HCT116 (cell line): ENCODE measurements around the gene SERTAD2. TPM values are rescaled to one million over a fixed set of nuclear protein-coding genes. Genes with fewer than 3 reads are reported as not detected.

Experiments used
- ATAC-seq: fragments of 200-7000 bp; cut with Tn5 transposase; 2 replicates; pipeline ENCODE4 v1.9.1; 2020; ENCODE audit warnings: mild to moderate bottlenecking, moderate library complexity
- BruUV-seq: library from RNA; stranded (reverse); fragments of 400-500 nt; replicated peaks from 2 replicates; lab custom pipeline; 2021; lab: Mats Ljungman, UMichigan
- CTCF ChIA-PET: fragments of 300-600 bp; sonication (Branson Sonifier 250); formaldehyde crosslinking; loops from one replicate; lab custom pipeline; 2021; ENCODE audit warnings: antibody characterized with exemption; lab: Charles Lee
- POLR2A ChIA-PET: fragments of 300-600, 350-600 bp; sonication (Branson Sonifier 250); formaldehyde crosslinking; loops from one replicate; lab custom pipeline; 2021; ENCODE audit warnings: antibody characterized with exemption; lab: Charles Lee
- RAD21 ChIA-PET, 2 experiments: fragments of 300-600 bp; sonication (Branson Sonifier 250); formaldehyde crosslinking; loops; one replicate each; lab custom pipeline; 2023; ENCODE audit warnings: low total read pairs in 2 of 2; ENCODE audit not compliant: uncharacterized antibody in 2 of 2, unreplicated experiment in 2 of 2, low non-redundant PET in 1 of 2; lab: Charles Lee
- DNase-seq: peaks from one replicate; pipeline ENCODE4 v3.0.0-alpha.2; 2010; ENCODE audit warnings: low read depth, low spot score
- H2AFZ ChIP-seq: fragments of 200-600 bp; shearing (Covaris generic), sonication (generic); 2 replicates; pipeline ENCODE4 v1.6.1; 2017; ENCODE audit warnings: low read depth, mixed run types, mixed read lengths, antibody characterized with exemption, low read length; ENCODE audit not compliant: poor library complexity, severe bottlenecking
- H3K27ac ChIP-seq: 2 replicates; pipeline ENCODE4 v1.5.1; 2012; ENCODE audit warnings: low read depth, low read length
- H3K27me3 ChIP-seq: fragments of 200-600 bp; sonication (generic); 2 replicates; pipeline ENCODE4 v1.6.1; 2016; ENCODE audit warnings: mixed run types, low read length, mixed read lengths; ENCODE audit not compliant: insufficient read depth
- H3K36me3 ChIP-seq, 2 experiments: fragments of 200-500 bp in 1 of 2; fragments of 200-600 bp in 1 of 2; sonication (Bioruptor generic) in 1 of 2; sonication (generic) in 1 of 2; 2 replicates each; pipeline versions ENCODE4 v1.5.1 to v1.6.1; 2014 to 2016; ENCODE audit warnings: low read length in 2 of 2, inconsistent platforms in 1 of 2, mixed read lengths in 1 of 2, mixed run types in 1 of 2; ENCODE audit not compliant: insufficient read depth in 2 of 2, control insufficient read depth in 1 of 2
- H3K4me1 ChIP-seq, 2 experiments: fragments of 200-600 bp in 1 of 2; sonication (generic) in 1 of 2; 2 replicates each; pipeline versions ENCODE4 v1.5.1 to v1.6.1; 2012 to 2017; ENCODE audit warnings: low read length in 2 of 2, inconsistent platforms in 1 of 2, mild to moderate bottlenecking in 1 of 2, mixed read lengths in 1 of 2, mixed run types in 1 of 2, moderate library complexity in 1 of 2; ENCODE audit not compliant: insufficient read depth in 2 of 2, control insufficient read depth in 1 of 2
- H3K4me2 ChIP-seq: fragments of 200-600 bp; sonication (generic); 2 replicates; pipeline ENCODE4 v1.6.1; 2017; ENCODE audit warnings: mixed run types, low read length, mixed read lengths
- H3K4me3 ChIP-seq, 2 experiments: fragments of 200-600 bp in 1 of 2; sonication (generic) in 1 of 2; replicated peaks in 1 of 2; 2 replicates each; pipeline ENCODE4 v1.5.1; 2011 to 2016; ENCODE audit warnings: low read length in 2 of 2, control low read depth in 1 of 2, low read depth in 1 of 2, mild to moderate bottlenecking in 1 of 2, mixed read lengths in 1 of 2, mixed run types in 1 of 2
- H3K79me2 ChIP-seq: fragments of 200-600 bp; sonication (generic); 2 replicates; pipeline ENCODE4 v1.6.1; 2017; ENCODE audit warnings: mild to moderate bottlenecking, mixed run types, low read length, moderate library complexity, mixed read lengths; ENCODE audit not compliant: insufficient read depth
- H3K9ac ChIP-seq: fragments of 200-600 bp; sonication (generic); 2 replicates; pipeline ENCODE4 v1.6.1; 2016; ENCODE audit warnings: low read length, mixed read lengths
- H3K9me2 ChIP-seq: fragments of 200-600 bp; sonication (generic), shearing (Covaris generic); 2 replicates; pipeline ENCODE4 v1.6.1; 2017; ENCODE audit warnings: mixed run types, mild to moderate bottlenecking, moderate library complexity; ENCODE audit not compliant: insufficient read depth
- H3K9me3 ChIP-seq, 2 experiments: fragments of 200-500 bp in 1 of 2; fragments of 200-600 bp in 1 of 2; sonication (Bioruptor generic) in 1 of 2; sonication (generic) in 1 of 2; 2 replicates each; pipeline ENCODE4 v1.6.1; 2014 to 2017; ENCODE audit warnings: low read length in 2 of 2, mixed read lengths in 2 of 2, inconsistent platforms in 1 of 2, low read depth in 1 of 2, mild to moderate bottlenecking in 1 of 2, mixed run types in 1 of 2, moderate library complexity in 1 of 2; ENCODE audit not compliant: control insufficient read depth in 1 of 2, insufficient read depth in 1 of 2
- H4K20me1 ChIP-seq: fragments of 200-600 bp; sonication (generic), shearing (Covaris generic); 2 replicates; pipeline ENCODE4 v1.6.1; 2017; ENCODE audit warnings: mixed run types, mild to moderate bottlenecking, moderate library complexity; ENCODE audit not compliant: insufficient read depth
- CEBPB ChIP-seq: IDR thresholded peaks from 2 replicates; pipeline ENCODE4 v1.6.1; 2012; ENCODE audit warnings: low read depth
- EGR1 ChIP-seq: IDR thresholded peaks from 2 replicates; pipeline ENCODE4 v1.6.1; 2012; ENCODE audit warnings: low read depth
- ELF1 ChIP-seq: IDR thresholded peaks from 2 replicates; pipeline ENCODE4 v1.6.1; 2012; ENCODE audit warnings: low read depth, borderline replicate concordance
- EZH2 ChIP-seq: fragments of 200-600 bp; sonication (generic); IDR thresholded peaks from 2 replicates; pipeline ENCODE4 v1.6.1; 2017; ENCODE audit warnings: antibody characterized with exemption, mixed run types
- FOSL1 ChIP-seq: IDR thresholded peaks from 2 replicates; pipeline ENCODE4 v1.6.1; 2012; ENCODE audit warnings: low read depth
- POLR2A ChIP-seq: IDR thresholded peaks from 2 replicates; pipeline ENCODE4 v1.7.0; 2011; ENCODE audit warnings: borderline replicate concordance; ENCODE audit not compliant: insufficient read depth, insufficient read length; ENCODE audit errors: extremely low read depth
- POLR2AphosphoS5 ChIP-seq: IDR thresholded peaks from 2 replicates; pipeline ENCODE4 v1.6.1; 2011; ENCODE audit warnings: mild to moderate bottlenecking, low read depth, low read length, moderate library complexity
- SP1 ChIP-seq: IDR thresholded peaks from 2 replicates; pipeline ENCODE4 v1.6.1; 2012; ENCODE audit warnings: low read depth
- SRF ChIP-seq: IDR thresholded peaks from 2 replicates; pipeline ENCODE4 v1.6.1; 2012; ENCODE audit warnings: low read depth
- TCF7L2 ChIP-seq: IDR thresholded peaks from 2 replicates; pipeline ENCODE4 v1.7.0; 2011; ENCODE audit warnings: borderline replicate concordance, inconsistent platforms; ENCODE audit not compliant: insufficient read depth, insufficient read length; ENCODE audit errors: extremely low read depth
- YY1 ChIP-seq: IDR thresholded peaks from 2 replicates; pipeline ENCODE4 v1.6.1; 2011; ENCODE audit warnings: low read length, low read depth, moderate library complexity, mild to moderate bottlenecking; ENCODE audit not compliant: insufficient replicate concordance; ENCODE audit errors: extremely low read depth
- intact Hi-C: fragments of 100-400 bp; cut with micrococcal nuclease; formaldehyde crosslinking; loops from 2 replicates; pipeline ENCODE4 v1.10.0; 2022
- total RNA-seq: library from RNA; stranded (reverse); gene quantifications from one replicate; pipeline ENCODE4 v1.2.1, GENCODE V29; 2021; ENCODE audit not compliant: unreplicated experiment
- TF ChIP-seq, protein P1 (sequence below): IDR thresholded peaks from 2 replicates; pipeline ENCODE4 v1.6.1; 2012
- TF ChIP-seq, protein P2 (sequence below): IDR thresholded peaks from 2 replicates; pipeline ENCODE4 v1.6.1; 2012; ENCODE audit warnings: low read depth

SERTAD2 gene
- total RNA-seq, 1 experiment from 2014 or later: 80.1 TPM

DNA sequence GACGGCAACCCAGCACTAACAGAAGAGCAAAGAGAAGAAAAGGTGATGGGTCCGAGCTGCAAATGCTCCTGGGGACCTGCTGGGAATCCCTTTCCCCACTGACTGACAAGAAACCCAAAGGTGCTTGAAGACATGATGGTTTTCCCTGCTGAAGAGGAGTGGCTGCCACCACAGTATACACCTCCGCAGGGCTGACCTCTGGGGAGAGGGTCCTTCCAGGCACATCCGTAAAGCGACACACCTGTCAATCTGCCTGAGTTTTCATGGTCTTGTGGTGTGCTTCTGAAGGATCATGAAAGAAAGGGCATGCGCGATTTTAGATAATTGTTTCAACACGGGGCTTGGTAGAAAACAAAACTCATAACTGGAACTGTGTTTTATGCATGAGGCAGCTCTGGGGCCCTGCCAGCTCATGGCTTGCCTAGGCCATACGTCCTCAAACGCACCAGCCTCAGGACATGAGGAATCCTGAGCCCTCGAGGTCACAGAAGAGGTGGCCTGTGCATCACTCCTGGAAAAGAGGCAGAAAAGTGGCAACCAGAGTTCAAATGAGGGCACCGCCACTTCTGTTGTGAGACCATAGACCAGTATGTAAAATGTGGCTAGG is 51.8 kb downstream of the SERTAD2 start:
- Histone ChIP-seq H3K27me3 (no peaks in the 10 kb centered on the region), H3K4me1 (peaks cover 0 to 5% of the 10 kb centered on the region in 2 experiments; a peak in 1 of 4 replicates), H4K20me1 (no peaks in the 10 kb centered on the region), H3K4me3 (no peak overlapping the region)
- TF ChIP-seq SRF (no peak), EGR1 (no peak), ELF1 (no peak), YY1 (no peak), POLR2A (no peak), CEBPB (no peak), TCF7L2 (no peak), POLR2AphosphoS5 (no peak), SP1 (no peak), EZH2 (no peak), FOSL1 (no peak)
- TF ChIP-seq, protein P1, sequence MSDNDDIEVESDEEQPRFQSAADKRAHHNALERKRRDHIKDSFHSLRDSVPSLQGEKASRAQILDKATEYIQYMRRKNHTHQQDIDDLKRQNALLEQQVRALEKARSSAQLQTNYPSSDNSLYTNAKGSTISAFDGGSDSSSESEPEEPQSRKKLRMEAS: no peak
- TF ChIP-seq, protein P2, sequence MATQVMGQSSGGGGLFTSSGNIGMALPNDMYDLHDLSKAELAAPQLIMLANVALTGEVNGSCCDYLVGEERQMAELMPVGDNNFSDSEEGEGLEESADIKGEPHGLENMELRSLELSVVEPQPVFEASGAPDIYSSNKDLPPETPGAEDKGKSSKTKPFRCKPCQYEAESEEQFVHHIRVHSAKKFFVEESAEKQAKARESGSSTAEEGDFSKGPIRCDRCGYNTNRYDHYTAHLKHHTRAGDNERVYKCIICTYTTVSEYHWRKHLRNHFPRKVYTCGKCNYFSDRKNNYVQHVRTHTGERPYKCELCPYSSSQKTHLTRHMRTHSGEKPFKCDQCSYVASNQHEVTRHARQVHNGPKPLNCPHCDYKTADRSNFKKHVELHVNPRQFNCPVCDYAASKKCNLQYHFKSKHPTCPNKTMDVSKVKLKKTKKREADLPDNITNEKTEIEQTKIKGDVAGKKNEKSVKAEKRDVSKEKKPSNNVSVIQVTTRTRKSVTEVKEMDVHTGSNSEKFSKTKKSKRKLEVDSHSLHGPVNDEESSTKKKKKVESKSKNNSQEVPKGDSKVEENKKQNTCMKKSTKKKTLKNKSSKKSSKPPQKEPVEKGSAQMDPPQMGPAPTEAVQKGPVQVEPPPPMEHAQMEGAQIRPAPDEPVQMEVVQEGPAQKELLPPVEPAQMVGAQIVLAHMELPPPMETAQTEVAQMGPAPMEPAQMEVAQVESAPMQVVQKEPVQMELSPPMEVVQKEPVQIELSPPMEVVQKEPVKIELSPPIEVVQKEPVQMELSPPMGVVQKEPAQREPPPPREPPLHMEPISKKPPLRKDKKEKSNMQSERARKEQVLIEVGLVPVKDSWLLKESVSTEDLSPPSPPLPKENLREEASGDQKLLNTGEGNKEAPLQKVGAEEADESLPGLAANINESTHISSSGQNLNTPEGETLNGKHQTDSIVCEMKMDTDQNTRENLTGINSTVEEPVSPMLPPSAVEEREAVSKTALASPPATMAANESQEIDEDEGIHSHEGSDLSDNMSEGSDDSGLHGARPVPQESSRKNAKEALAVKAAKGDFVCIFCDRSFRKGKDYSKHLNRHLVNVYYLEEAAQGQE: no peak
- TF ChIP-seq, all 23 proteins: peak for 0
- no peak overlapping the region for H3K4me2 ChIP-seq
- BruUV-seq: no TSS peak
- CTCF ChIA-PET: interaction anchor here (1.2 kb wide), 1 partner anchor 15 kb away, joined by 3 read pairs; no protein-coding TSS in a partner anchor
- H3K9me3 ChIP-seq: no peaks in the 10 kb centered on the region; a peak in 1 of 4 replicates
- no peaks in the 10 kb centered on the region for H3K79me2 ChIP-seq
- no peaks in the 10 kb centered on the region for H3K36me3 ChIP-seq
- intact Hi-C loops: no loop called here
- DNase-seq (no peak), ATAC-seq (no peak)
- POLR2A ChIA-PET: no interaction called here
- no peaks in the 10 kb centered on the region for H3K9me2 ChIP-seq
- RAD21 ChIA-PET: no interaction called here
- no peak overlapping the region for H2AFZ ChIP-seq
- H3K9ac ChIP-seq: no peak overlapping the region
- no peak overlapping the region for H3K27ac ChIP-seq
